Endothelial cell of umbilical vein (primary cell): ENCODE data around the gene RASL10B. TPM values are rescaled to one million over a fixed set of nuclear protein-coding genes. Genes with fewer than 3 reads are reported as not detected.

Experiments used
- BruUV-seq: library from RNA; stranded (reverse); fragments of 400-500 nt; replicated peaks from 2 replicates; lab custom pipeline; 2021; lab: Mats Ljungman, UMichigan
- CTCF ChIA-PET: fragments of 300-600, 350-600 bp; sonication (Branson Sonifier 250); formaldehyde crosslinking; loops from one replicate; lab custom pipeline; 2021; ENCODE audit warnings: antibody characterized with exemption, inconsistent platforms; lab: Charles Lee
- POLR2A ChIA-PET: fragments of 300-600, 350-600 bp; sonication (Branson Sonifier 250); formaldehyde crosslinking; loops from one replicate; lab custom pipeline; 2021; ENCODE audit warnings: antibody characterized with exemption, inconsistent platforms; lab: Charles Lee
- DNase-seq: peaks from one replicate; pipeline ENCODE4 v3.0.0-alpha.2; 2011; ENCODE audit warnings: low read depth, low spot score
- FAIRE-seq: peaks from 2 replicates; lab custom pipeline; 2011; peaks lifted over from hg19 to GRCh38; lab: Jason Lieb, UNC
- H2AFZ ChIP-seq: 2 replicates; pipeline ENCODE4 v1.6.0; 2012; ENCODE audit warnings: low read depth, low read length, control low read depth, inconsistent platforms
- H3K27ac ChIP-seq: 2 replicates; pipeline ENCODE4 v1.5.1; 2011; ENCODE audit warnings: low read depth, mild to moderate bottlenecking, control low read depth, low read length, moderate library complexity; ENCODE audit not compliant: insufficient read depth
- H3K27me3 ChIP-seq, 2 experiments: 2 replicates each; pipeline versions ENCODE4 v1.6.0 to v1.6.1; 2011; ENCODE audit warnings: low read length in 2 of 2, mixed read lengths in 1 of 2; ENCODE audit not compliant: control insufficient read depth in 2 of 2, insufficient read depth in 2 of 2
- H3K36me3 ChIP-seq, 2 experiments: 2 replicates in 1 of 2; 3 replicates in 1 of 2; pipeline ENCODE4 v1.5.1; 2011; ENCODE audit warnings: low read length in 2 of 2, mild to moderate bottlenecking in 1 of 2, moderate library complexity in 1 of 2; ENCODE audit not compliant: control insufficient read depth in 2 of 2, insufficient read depth in 2 of 2; ENCODE audit errors: extremely low read depth in 1 of 2
- H3K4me1 ChIP-seq: 3 replicates; pipeline ENCODE4 v1.5.1; 2011; ENCODE audit warnings: mild to moderate bottlenecking, low read length; ENCODE audit not compliant: control insufficient read depth, insufficient read depth; ENCODE audit errors: extremely low read depth
- H3K4me2 ChIP-seq: 2 replicates; pipeline ENCODE4 v1.6.1; 2011; ENCODE audit warnings: low read length, control low read depth, mixed read lengths; ENCODE audit not compliant: insufficient read depth
- H3K4me3 ChIP-seq, 3 experiments: fragments of 200-600 bp in 1 of 3; sonication (generic), shearing (Covaris generic) in 1 of 3; replicated peaks in 1 of 3; 2 replicates each; pipeline ENCODE4 v1.5.1; 2011 to 2016; ENCODE audit warnings: control low read depth in 3 of 3, low read length in 3 of 3, mild to moderate bottlenecking in 2 of 3, inconsistent platforms in 1 of 3, low read depth in 1 of 3, moderate library complexity in 1 of 3; ENCODE audit not compliant: insufficient read depth in 1 of 3
- H3K79me2 ChIP-seq: 2 replicates; pipeline ENCODE4 v1.6.0; 2012; ENCODE audit warnings: low read length, inconsistent platforms; ENCODE audit not compliant: control insufficient read depth, insufficient read depth
- H3K9ac ChIP-seq: replicated peaks from 2 replicates; pipeline ENCODE3; 2011; ENCODE audit warnings: low read length, control low read depth; ENCODE audit not compliant: insufficient read depth; ENCODE audit errors: extremely low read depth
- H3K9me1 ChIP-seq: replicated peaks from 3 replicates; pipeline ENCODE4 v1.6.0; 2011; ENCODE audit warnings: mild to moderate bottlenecking, low read length; ENCODE audit not compliant: control insufficient read depth, insufficient read depth; ENCODE audit errors: extremely low read depth
- H3K9me3 ChIP-seq: replicated peaks from 2 replicates; pipeline ENCODE4 v1.5.1; 2012; ENCODE audit warnings: low read length, inconsistent platforms; ENCODE audit not compliant: control insufficient read depth, insufficient read depth
- H4K20me1 ChIP-seq: replicated peaks from 2 replicates; pipeline ENCODE3; 2011; ENCODE audit warnings: mild to moderate bottlenecking, low read length; ENCODE audit not compliant: control insufficient read depth, insufficient read depth; ENCODE audit errors: extremely low read depth
- CTCF ChIP-seq, 2 donors: IDR thresholded peaks; 1 replicate in 1 of 2; 2 replicates in 1 of 2; pipeline ENCODE4 v1.5.1; 2011; ENCODE audit warnings: low read length in 2 of 2, mild to moderate bottlenecking in 2 of 2, moderate library complexity in 2 of 2, control low read depth in 1 of 2, inconsistent platforms in 1 of 2, low read depth in 1 of 2; ENCODE audit not compliant: insufficient read depth in 1 of 2; ENCODE audit errors: extremely low read depth in 1 of 2
- EZH2 ChIP-seq: IDR thresholded peaks from 2 replicates; pipeline ENCODE4 v1.6.1; 2012; ENCODE audit warnings: borderline replicate concordance, low read depth, mild to moderate bottlenecking, moderate library complexity, low read length, inconsistent platforms; ENCODE audit not compliant: severe bottlenecking
- FOS ChIP-seq: IDR thresholded peaks from 2 replicates; pipeline ENCODE4 v1.6.1; 2011; ENCODE audit warnings: mild to moderate bottlenecking, low read length, moderate library complexity, borderline replicate concordance; ENCODE audit not compliant: insufficient read depth
- GATA2 ChIP-seq: IDR thresholded peaks from 2 replicates; pipeline ENCODE4 v1.7.0; 2011; ENCODE audit warnings: low read depth, mild to moderate bottlenecking, moderate library complexity, mixed read lengths, low read length; ENCODE audit not compliant: insufficient read length, insufficient read depth
- JUN ChIP-seq: IDR thresholded peaks from 2 replicates; pipeline ENCODE4 v1.6.1; 2011; ENCODE audit warnings: borderline replicate concordance, low read depth; ENCODE audit not compliant: insufficient read length, insufficient read depth
- MAX ChIP-seq: IDR thresholded peaks from 2 replicates; pipeline ENCODE4 v1.6.1; 2011; ENCODE audit not compliant: insufficient read depth, insufficient read length
- MYC ChIP-seq: IDR thresholded peaks from one replicate; pipeline ENCODE4 v1.6.1; 2011; ENCODE audit warnings: mild to moderate bottlenecking, low read depth, low read length
- POLR2A ChIP-seq: IDR thresholded peaks from 2 replicates; pipeline ENCODE4 v1.6.1; 2012; ENCODE audit warnings: low read depth, mild to moderate bottlenecking, control low read depth, low read length
- POLR2AphosphoS5 ChIP-seq: IDR thresholded peaks from 2 replicates; pipeline ENCODE4 v1.6.1; 2012; ENCODE audit warnings: low read depth, mild to moderate bottlenecking, control low read depth, low read length, moderate library complexity; ENCODE audit not compliant: insufficient read depth
- dilution Hi-C: fragments of 300-500 bp; cut with MboI; formaldehyde crosslinking; loops from one replicate; pipeline ENCODE4 v1.15.0; 2019; ENCODE audit warnings: low sequenced_read_pairs; ENCODE audit not compliant: extremely low pct_ligation_motif_present
- intact Hi-C: fragments of 100-400 bp; cut with micrococcal nuclease; formaldehyde crosslinking; loops from one replicate; pipeline ENCODE4 v1.10.0; 2022
- polyA plus RNA-seq, 4 experiments: library from polyadenylated mRNA; depleted of rRNA in 3 of 4; stranded (reverse) in 3 of 4; unstranded in 1 of 4; fragments of >200 nt; gene quantifications; 2 replicates each; pipeline versions ENCODE4 v1.2.1 to v1.2.3, GENCODE V29; 2011 to 2012; ENCODE audit warnings: missing spikeins in 1 of 4
- total RNA-seq: library from RNA; stranded (reverse); gene quantifications from 2 replicates; pipeline ENCODE4 v1.2.3, GENCODE V29; 2021

Gene RASL10B
- total and polyA plus RNA-seq, 2 donors (not counting 3 experiments of a cell fraction or from before 2014, with no cell fraction given): 0.19 to 0.71 TPM

GRCh38 chr17:35742896-35743477, 11.5 kb downstream of the RASL10B start:
- H3K4me3 ChIP-seq: no peak overlapping the region
- no peak overlapping the region for H3K27ac ChIP-seq
- no peaks in the 10 kb centered on the region for H3K4me1 ChIP-seq
- H3K4me2 ChIP-seq: no peak overlapping the region
- intact Hi-C loops (no loop called here), dilution Hi-C loops (loop anchor here (25.0 kb wide), 1 partner anchor 131 kb away; no protein-coding TSS in a partner anchor)
- POLR2A ChIA-PET: no interaction called here
- H2AFZ ChIP-seq: no peak overlapping the region
- TF ChIP-seq CTCF (IDR thresholded peaks at IDR 0.05; ENCODE audit: extremely low read depth in 1 of 2, insufficient read depth in 1 of 2, low read depth in 1 of 2, low read length in 2 of 2) (no peak), EZH2 (no peak), POLR2AphosphoS5 (no peak), POLR2A (no peak), GATA2 (no peak), FOS (no peak), MYC (no peak), MAX (no peak), JUN (no peak)
- BruUV-seq: no TSS peak
- no peaks in the 10 kb centered on the region for H4K20me1 ChIP-seq
- no peaks in the 10 kb centered on the region for H3K79me2 ChIP-seq
- no peaks in the 10 kb centered on the region for H3K36me3 ChIP-seq
- H3K27me3 ChIP-seq: peaks cover 31 to 37% of the 10 kb centered on the region in 2 experiments
- CTCF ChIA-PET: interaction anchor here (0.9 to 1.5 kb wide), 2 partner anchors 21 to 130 kb away, joined by 4 to 10 read pairs; no protein-coding TSS in a partner anchor
- no peak for FAIRE-seq
- H3K9me3 ChIP-seq: no peaks in the 10 kb centered on the region
- H3K9me1 ChIP-seq: no peaks in the 10 kb centered on the region
- H3K9ac ChIP-seq: no peak overlapping the region
- no peak for DNase-seq
